Activated CD4-positive, alpha-beta memory T cell treated with anti-CD3 and anti-CD28 coated beads, Interleukin-2, amount 10 ng/mL, durations not matched to agents 7 days and 5 days (primary cell): ENCODE results near the gene CORIN. TPM values are rescaled to one million over a fixed set of nuclear protein-coding genes. Genes with fewer than 3 reads are reported as not detected.
"Not testable (repeated sequence)": the region's sequence is repeated elsewhere in the genome, so short reads cannot be mapped to it uniquely, and the experiment has no call there.

Experiments used
- CTCF ChIA-PET: fragments of 350-600 bp; sonication (Branson Sonifier 250); formaldehyde crosslinking; loops from one replicate; lab custom pipeline; 2021; ENCODE audit warnings: antibody characterized with exemption, inconsistent platforms; lab: Charles Lee
- POLR2A ChIA-PET: fragments of 350-600 bp; sonication (Branson Sonifier 250); formaldehyde crosslinking; loops from one replicate; lab custom pipeline; 2021; ENCODE audit warnings: antibody characterized with exemption; lab: Charles Lee
- DNase-seq: peaks from one replicate; pipeline ENCODE4 v3.0.0-alpha.2; 2020
- H3K27ac Mint-ChIP-seq: one replicate; pipeline ENCODE4 v1.8.0; 2021; ENCODE audit warnings: mild to moderate bottlenecking, mixed read lengths
- H3K27me3 Mint-ChIP-seq: one replicate; pipeline ENCODE4 v1.8.0; 2021; ENCODE audit warnings: mixed read lengths
- H3K36me3 Mint-ChIP-seq: one replicate; pipeline ENCODE4 v1.8.0; 2021; ENCODE audit warnings: low read depth, mixed read lengths
- H3K4me1 Mint-ChIP-seq: one replicate; pipeline ENCODE4 v1.8.0; 2021; ENCODE audit warnings: mixed read lengths
- H3K4me3 Mint-ChIP-seq: one replicate; pipeline ENCODE4 v1.8.0; 2021; ENCODE audit warnings: mild to moderate bottlenecking, mixed read lengths
- H3K9me3 Mint-ChIP-seq: one replicate; pipeline ENCODE4 v1.8.0; 2021; ENCODE audit warnings: mixed read lengths
- total RNA-seq, 2 experiments: library from RNA; stranded (reverse); gene quantifications; one replicate each; pipeline ENCODE4 v1.2.3, GENCODE V29; 2021

The CORIN gene
- total RNA-seq, 2 experiments from 2014 or later = 0.08 TPM; not detected in 1

DNA sequence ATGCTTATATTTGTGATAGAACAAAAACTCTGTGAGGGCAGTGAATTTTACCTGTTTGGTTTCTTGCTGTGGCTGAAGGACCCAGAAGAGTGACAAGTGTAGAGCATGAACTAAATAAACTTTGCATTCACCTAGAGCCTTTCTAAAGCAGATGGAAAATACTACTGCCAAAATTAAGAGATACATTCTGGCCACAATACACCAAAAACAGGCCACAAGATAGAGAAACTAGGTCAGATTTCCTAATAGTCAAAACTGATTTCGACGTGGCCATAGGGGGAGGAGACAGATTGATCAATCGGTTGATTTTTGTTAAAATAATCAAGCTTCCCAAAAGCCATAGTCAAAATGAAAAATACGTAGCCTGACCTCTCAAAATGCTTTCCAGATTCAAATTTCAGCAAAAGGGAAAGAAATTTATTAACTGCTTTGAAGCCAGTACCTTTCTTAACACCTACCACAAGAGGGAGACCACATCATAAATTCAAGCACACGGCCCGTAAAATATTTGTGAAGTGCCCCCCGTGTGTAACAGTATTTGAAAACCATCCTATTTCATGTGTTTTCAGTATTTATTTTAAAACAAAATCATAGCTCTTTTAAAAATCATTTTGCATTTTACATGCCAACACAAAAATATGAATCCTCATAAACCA is 132.4 kb downstream of the CORIN start:
- Mint-ChIP-seq H3K27me3 (peaks cover 22% of the 10 kb centered on the region), H3K36me3 (no peaks in the 10 kb centered on the region), H3K4me3 (no peak overlapping the region), H3K9me3 (no peaks in the 10 kb centered on the region), H3K4me1 (no peaks in the 10 kb centered on the region), H3K27ac (no peak overlapping the region)
- POLR2A ChIA-PET = interaction anchor here (0.6 kb wide), 1 partner anchor 382 kb away, joined by 3 read pairs; no protein-coding TSS in a partner anchor
- no peak for DNase-seq
- CTCF ChIA-PET = interaction anchor here (0.8 to 4.7 kb wide), 8 partner anchors 133 to 382 kb away, joined by 3 to 39 read pairs (median 4); partner anchors contain the start of gene CORIN

DNA sequence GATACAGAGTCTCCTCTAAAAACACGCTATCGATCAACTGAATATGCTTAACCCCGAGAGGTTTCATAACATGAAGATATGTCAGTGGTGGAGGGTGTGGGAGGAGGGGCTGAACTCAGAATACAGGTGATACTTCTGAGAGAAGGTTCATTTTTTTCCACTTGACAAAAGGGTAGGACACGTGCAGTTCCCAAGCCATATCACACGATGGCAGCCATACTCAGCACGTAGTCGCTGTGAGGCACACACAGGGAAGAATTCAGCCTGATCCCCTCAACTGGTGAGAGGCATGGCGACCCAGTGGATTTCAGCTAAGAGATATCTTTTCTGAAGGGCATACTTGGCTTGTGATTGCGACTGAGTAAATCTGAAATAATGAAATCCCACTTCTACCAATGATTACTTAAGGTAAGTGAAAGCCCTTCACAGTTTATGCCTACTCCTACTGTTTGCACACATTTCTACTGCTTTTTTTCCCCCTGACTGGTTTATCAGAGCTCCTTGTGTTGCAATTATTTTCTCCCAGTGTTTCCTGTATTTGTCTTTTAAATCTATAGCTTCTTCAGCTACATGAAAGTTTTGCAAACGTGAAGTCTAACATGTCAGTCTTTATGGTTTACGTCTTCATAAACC is 133.1 kb downstream of the CORIN start:
- Mint-ChIP-seq H3K27ac (no peak overlapping the region), H3K4me3 (no peak overlapping the region), H3K9me3 (no peaks in the 10 kb centered on the region), H3K36me3 (no peaks in the 10 kb centered on the region), H3K27me3 (peaks cover 21% of the 10 kb centered on the region), H3K4me1 (no peaks in the 10 kb centered on the region)
- CTCF ChIA-PET = interaction anchor here (0.8 to 4.7 kb wide), 7 partner anchors 11 to 228 kb away, joined by 3 to 39 read pairs (median 3); partner anchors contain the start of gene CORIN
- no peak for DNase-seq
- POLR2A ChIA-PET = interaction anchor here (0.6 kb wide), 1 partner anchor 382 kb away, joined by 3 read pairs; no protein-coding TSS in a partner anchor

DNA sequence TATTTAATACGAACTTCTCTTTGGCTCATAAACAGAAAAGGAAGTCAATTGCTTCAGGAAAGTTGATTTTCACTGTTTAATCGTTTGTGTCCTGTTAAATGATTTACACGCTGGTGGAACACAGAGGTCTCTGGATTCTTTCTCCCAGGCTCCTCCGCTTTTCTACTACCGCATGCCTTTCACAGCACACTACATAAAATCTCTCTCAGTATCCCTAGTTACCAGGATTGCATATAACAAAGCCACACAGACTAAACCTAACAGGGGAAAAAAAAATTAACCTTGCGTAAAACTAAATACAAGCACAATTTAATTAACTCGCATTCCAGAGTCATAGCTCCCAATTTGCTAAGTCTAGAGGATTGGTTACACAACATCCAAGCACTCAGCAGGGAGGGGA is 133.9 kb downstream of the CORIN start:
- Mint-ChIP-seq H3K36me3 (no peaks in the 10 kb centered on the region), H3K4me1 (no peaks in the 10 kb centered on the region), H3K27me3 (peaks cover 21% of the 10 kb centered on the region), H3K4me3 (no peak overlapping the region), H3K27ac (no peak overlapping the region), H3K9me3 (no peaks in the 10 kb centered on the region)
- ChIA-PET CTCF (interaction anchor here (0.8 to 4.7 kb wide), 3 partner anchors 12 to 230 kb away, joined by 3 to 39 read pairs (median 5); partner anchors contain the start of gene CORIN), POLR2A (no interaction called here)
- no peak for DNase-seq

DNA sequence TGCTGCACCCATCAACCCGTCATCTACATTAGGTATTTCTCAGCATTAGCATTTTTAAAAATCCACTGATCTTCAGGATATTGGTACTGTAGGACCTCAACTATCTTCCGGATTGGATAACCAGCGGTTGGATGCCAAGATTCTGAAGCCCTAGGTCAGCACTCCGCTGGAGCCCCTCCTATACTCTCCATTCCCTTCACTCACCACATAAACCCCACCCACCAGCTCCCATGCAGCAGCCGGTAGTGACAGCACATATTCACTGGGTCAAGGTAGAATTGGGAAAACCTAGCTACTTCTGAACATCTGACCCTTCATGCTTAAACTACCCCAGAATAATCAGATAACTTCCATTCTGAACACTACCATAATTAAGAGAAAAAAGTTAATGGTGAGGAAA is 134.9 kb downstream of the CORIN start:
- H3K27ac Mint-ChIP-seq = no peak overlapping the region
- CTCF ChIA-PET = interaction anchor here (1.3 to 4.7 kb wide), 2 partner anchors 135 to 231 kb away, joined by 5 to 39 read pairs; partner anchors contain the start of gene CORIN
- POLR2A ChIA-PET = no interaction called here
- no peak overlapping the region for H3K4me3 Mint-ChIP-seq
- no peaks in the 10 kb centered on the region for H3K4me1 Mint-ChIP-seq
- DNase-seq = no peak
- H3K36me3 Mint-ChIP-seq = no peaks in the 10 kb centered on the region
- H3K27me3 Mint-ChIP-seq = peaks cover 21% of the 10 kb centered on the region
- no peaks in the 10 kb centered on the region for H3K9me3 Mint-ChIP-seq

GRCh38 chr4:47701286-47701685 is 136.6 kb downstream of the CORIN start:
- H3K4me1 Mint-ChIP-seq = no peaks in the 10 kb centered on the region
- no peaks in the 10 kb centered on the region for H3K9me3 Mint-ChIP-seq
- ChIA-PET CTCF (interaction anchor here (0.7 to 2.1 kb wide), 2 partner anchors 139 to 233 kb away, joined by 3 to 6 read pairs; no protein-coding TSS in a partner anchor), POLR2A (no interaction called here)
- no peak overlapping the region for H3K4me3 Mint-ChIP-seq
- no peaks in the 10 kb centered on the region for H3K36me3 Mint-ChIP-seq
- DNase-seq = no peak
- H3K27ac Mint-ChIP-seq = no peak overlapping the region
- H3K27me3 Mint-ChIP-seq = peaks cover 17% of the 10 kb centered on the region

DNA sequence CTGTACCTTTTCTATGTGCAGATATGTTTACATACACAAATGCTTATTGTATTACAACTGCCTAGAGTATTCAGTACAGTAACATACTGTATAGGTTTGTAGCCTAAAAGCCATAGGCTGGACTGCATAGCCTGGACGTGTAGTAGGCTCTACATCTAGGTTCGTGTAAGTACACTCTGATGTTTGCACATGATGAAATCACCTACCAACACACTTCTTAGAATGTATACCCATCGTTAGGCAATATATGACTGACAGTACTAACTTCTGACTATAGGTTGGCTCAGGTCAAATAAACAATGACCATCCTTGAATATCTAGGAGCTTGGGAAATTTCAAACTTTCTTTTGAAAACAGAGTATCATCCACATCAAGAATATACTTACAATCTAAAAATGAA is 139.0 kb downstream of the CORIN start:
- CTCF ChIA-PET = interaction anchor here (0.9 kb wide), 1 partner anchor 30 kb away, joined by 3 read pairs; no protein-coding TSS in a partner anchor
- no peak for DNase-seq
- no peaks in the 10 kb centered on the region for H3K4me1 Mint-ChIP-seq
- H3K27me3 Mint-ChIP-seq = peaks cover 15% of the 10 kb centered on the region
- no peaks in the 10 kb centered on the region for H3K36me3 Mint-ChIP-seq
- H3K27ac Mint-ChIP-seq = no peak overlapping the region
- no peaks in the 10 kb centered on the region for H3K9me3 Mint-ChIP-seq
- POLR2A ChIA-PET = no interaction called here
- H3K4me3 Mint-ChIP-seq = no peak overlapping the region

DNA sequence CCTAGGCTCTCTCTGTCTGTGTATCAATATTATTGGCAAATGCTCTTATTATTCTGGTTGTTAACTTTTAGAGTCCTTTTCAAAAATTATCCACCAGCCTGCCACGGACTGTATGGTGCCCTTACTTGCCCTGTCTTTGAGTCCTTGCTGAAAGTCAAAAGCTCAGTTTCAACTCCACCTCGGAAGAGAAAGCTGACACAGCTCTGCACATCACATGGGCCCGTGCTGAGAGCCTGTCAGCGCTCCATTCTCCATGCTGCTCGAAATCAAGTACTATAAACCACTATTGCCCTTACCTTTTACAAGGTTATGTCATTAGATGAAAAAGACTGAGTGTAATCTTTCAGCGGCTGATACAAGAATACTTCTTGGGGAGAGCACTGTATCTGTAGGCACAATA is 141.0 kb downstream of the CORIN start:
- ChIA-PET CTCF (interaction anchor here (0.8 to 0.9 kb wide), 2 partner anchors 17 to 237 kb away, joined by 3 to 4 read pairs; no protein-coding TSS in a partner anchor), POLR2A (no interaction called here)
- H3K4me1 Mint-ChIP-seq = no peaks in the 10 kb centered on the region
- no peak overlapping the region for H3K4me3 Mint-ChIP-seq
- no peak overlapping the region for H3K27ac Mint-ChIP-seq
- no peaks in the 10 kb centered on the region for H3K9me3 Mint-ChIP-seq
- DNase-seq = no peak
- no peaks in the 10 kb centered on the region for H3K36me3 Mint-ChIP-seq
- peaks cover 24% of the 10 kb centered on the region for H3K27me3 Mint-ChIP-seq

- H3K9me3 Mint-ChIP-seq = no peaks in the 10 kb centered on the region
- H3K27me3 Mint-ChIP-seq = peaks cover 25% of the 10 kb centered on the region
- no peaks in the 10 kb centered on the region for H3K4me1 Mint-ChIP-seq
- no peaks in the 10 kb centered on the region for H3K36me3 Mint-ChIP-seq
- no peak for DNase-seq
- no peak overlapping the region for H3K27ac Mint-ChIP-seq
- no peak overlapping the region for H3K4me3 Mint-ChIP-seq
- ChIA-PET POLR2A (no interaction called here), CTCF (interaction anchor here (1.1 kb wide), 1 partner anchor 10 kb away, joined by 4 read pairs; no protein-coding TSS in a partner anchor)
These were observed 142.6 kb downstream of the CORIN start for GRCh38 chr4:47695260-47695659.

DNA sequence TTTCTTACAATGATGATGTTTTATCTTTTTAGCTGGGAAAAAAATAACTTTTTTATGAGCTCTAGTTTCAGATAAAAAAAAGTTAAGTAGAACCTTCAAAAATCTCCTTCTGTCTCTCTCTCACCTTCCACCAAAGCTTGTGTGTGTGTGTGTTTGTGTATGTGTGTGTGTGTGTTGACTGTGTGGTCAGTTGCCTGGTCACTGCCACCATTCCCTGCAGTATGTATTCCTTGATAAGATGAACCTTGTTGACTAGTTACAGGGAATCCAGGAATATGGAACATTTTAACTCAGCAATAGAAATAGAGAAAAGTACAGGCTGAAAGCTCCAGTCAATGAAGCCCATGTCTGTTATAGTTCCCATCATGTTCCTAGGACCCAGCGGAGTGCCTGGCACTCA is 143.5 kb downstream of the CORIN start:
- ChIA-PET CTCF (interaction anchor here (0.8 to 3.0 kb wide), 4 partner anchors 9 to 239 kb away, joined by 3 to 13 read pairs (median 4); partner anchors contain the start of gene CORIN), POLR2A (no interaction called here)
- no peak for DNase-seq
- H3K9me3 Mint-ChIP-seq = no peaks in the 10 kb centered on the region
- H3K4me3 Mint-ChIP-seq = no peak overlapping the region
- no peak overlapping the region for H3K27ac Mint-ChIP-seq
- peaks cover 25% of the 10 kb centered on the region for H3K27me3 Mint-ChIP-seq
- no peaks in the 10 kb centered on the region for H3K4me1 Mint-ChIP-seq
- no peaks in the 10 kb centered on the region for H3K36me3 Mint-ChIP-seq

- DNase-seq = no peak
- ChIA-PET POLR2A (no interaction called here), CTCF (interaction anchor here (3.0 kb wide), 1 partner anchor 144 kb away, joined by 13 read pairs; the partner anchor contains the start of gene CORIN)
- Mint-ChIP-seq H3K27ac (no peak overlapping the region), H3K9me3 (no peaks in the 10 kb centered on the region), H3K4me1 (no peaks in the 10 kb centered on the region), H3K27me3 (peaks cover 23% of the 10 kb centered on the region), H3K36me3 (no peaks in the 10 kb centered on the region), H3K4me3 (no peak overlapping the region)
These were observed 145.2 kb downstream of the CORIN start for GRCh38 chr4:47692691-47693090.

DNA sequence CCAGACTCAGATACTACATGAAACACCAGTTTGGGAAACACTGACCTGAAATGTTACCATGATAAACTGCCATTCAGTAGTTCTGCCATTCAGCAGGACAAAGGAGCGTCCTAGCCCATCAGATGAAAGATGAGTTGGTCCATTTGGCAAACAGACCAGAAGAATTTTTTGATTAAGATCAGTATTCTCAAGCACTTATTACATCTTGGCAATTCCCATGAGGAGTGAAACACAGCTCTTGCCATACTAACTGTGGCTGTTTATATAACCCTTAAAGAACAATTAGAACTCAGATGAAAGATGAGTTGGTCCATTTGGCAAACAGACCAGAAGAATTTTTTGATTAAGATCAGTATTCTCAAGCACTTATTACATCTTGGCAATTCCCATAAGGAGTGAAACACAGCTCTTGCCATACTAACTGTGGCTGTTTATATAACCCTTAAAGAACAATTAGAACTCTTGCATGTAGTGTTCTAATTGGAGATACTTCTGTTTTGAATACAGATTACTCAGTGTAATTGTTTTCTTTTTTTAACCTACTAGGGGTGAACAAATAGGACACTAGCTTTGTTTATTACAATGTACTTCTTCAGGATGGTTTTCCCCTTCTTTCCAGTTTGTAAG is 146.0 kb downstream of the CORIN start:
- H3K9me3 Mint-ChIP-seq, H3K4me3 Mint-ChIP-seq, H3K27ac Mint-ChIP-seq, POLR2A ChIA-PET, H3K36me3 Mint-ChIP-seq, H3K4me1 Mint-ChIP-seq, DNase-seq: not testable (repeated sequence)
- peaks cover 23% of the 10 kb centered on the region for H3K27me3 Mint-ChIP-seq
- CTCF ChIA-PET = interaction anchor here (1.4 to 3.0 kb wide), 2 partner anchors 145 kb away, joined by 6 to 13 read pairs; partner anchors contain the start of gene CORIN

- POLR2A ChIA-PET = no interaction called here
- Mint-ChIP-seq H3K27me3 (peaks cover 23% of the 10 kb centered on the region), H3K36me3 (no peaks in the 10 kb centered on the region), H3K27ac (no peak overlapping the region), H3K4me3 (no peak overlapping the region), H3K4me1 (no peaks in the 10 kb centered on the region), H3K9me3 (no peaks in the 10 kb centered on the region)
- CTCF ChIA-PET = interaction anchor here (0.7 to 1.4 kb wide), 2 partner anchors 22 to 146 kb away, joined by 3 to 6 read pairs; no protein-coding TSS in a partner anchor
- DNase-seq = no peak
These were observed 147.3 kb downstream of the CORIN start for GRCh38 chr4:47690611-47691010.
